Measurements from ENCODE around the gene ANAPC1.
"Not testable (repeated sequence)": the region's sequence is repeated elsewhere in the genome, so short reads cannot be mapped to it uniquely, and the experiment has no call there.

The ANAPC1 gene

GRCh38 chr2:111764151-111764550 lies 119.8 kb downstream of the ANAPC1 start:
- H3K4me3 ChIP-seq (ENCODE audit: low read length): not testable (repeated sequence)
- WGBS (ENCODE audit: insufficient coverage, insufficient read length): no CpG with 5 or more reads among the region's 4 CpGs

DNA sequence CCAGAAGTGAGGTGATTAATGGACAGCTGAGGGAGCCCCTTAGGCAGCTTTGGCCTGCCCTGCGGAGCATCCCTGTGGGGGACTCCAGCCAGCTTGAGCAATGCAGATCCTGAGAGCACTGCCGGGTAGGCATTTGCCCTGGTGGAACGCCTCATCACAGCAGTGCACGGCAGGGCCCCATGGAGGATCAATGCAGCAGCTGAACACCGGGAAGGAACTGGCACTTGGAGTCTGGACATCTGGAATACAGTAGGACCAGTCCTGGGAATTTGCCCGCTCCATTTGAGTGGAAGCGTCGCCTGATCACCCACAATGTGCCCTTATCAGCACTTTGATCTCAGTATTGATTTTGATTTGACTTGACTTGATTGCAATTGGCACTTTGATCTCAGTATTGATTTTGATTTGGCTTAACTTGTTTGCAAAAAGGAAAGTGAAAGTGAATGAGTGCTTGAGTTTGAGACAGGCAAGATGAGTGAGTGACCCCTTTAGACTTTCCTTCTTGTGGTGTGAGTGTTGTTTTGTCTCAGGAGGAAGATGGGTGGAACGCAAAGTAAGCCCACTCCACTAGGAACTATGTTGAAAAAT lies 123.2 kb downstream of the ANAPC1 start:
- H3K27me3 ChIP-seq (ENCODE audit: control insufficient read depth, insufficient read depth, low read length); H3K4me1 ChIP-seq (ENCODE audit: control insufficient read depth, insufficient read depth, low read length); H3K9me3 ChIP-seq (ENCODE audit: control insufficient read depth, insufficient read depth, low read length); H3K4me3 ChIP-seq (ENCODE audit: low read length); DNase-seq (ENCODE audit: low read depth, low spot score); H3K27ac ChIP-seq (ENCODE audit: low read length); H3K36me3 ChIP-seq (ENCODE audit: control insufficient read depth, insufficient read depth, low read length): not testable (repeated sequence)
- no CpG with 5 or more reads among the region's 9 CpGs for WGBS (ENCODE audit: insufficient coverage, insufficient read length)

More at GRCh38 chr2:111764151-111764550, 119.8 kb downstream of the ANAPC1 start:
- not testable (repeated sequence) for H3K27me3 ChIP-seq (ENCODE audit: control insufficient read depth, insufficient read depth, low read length); H3K36me3 ChIP-seq (ENCODE audit: control insufficient read depth, insufficient read depth, low read length); H3K9me3 ChIP-seq (ENCODE audit: control insufficient read depth, insufficient read depth, low read length); DNase-seq (ENCODE audit: low read depth, low spot score); H3K4me1 ChIP-seq (ENCODE audit: control insufficient read depth, insufficient read depth, low read length); H3K27ac ChIP-seq (ENCODE audit: low read length)

GRCh38 chr2:111752533-111752932 lies 131.5 kb downstream of the ANAPC1 start:
- not testable (repeated sequence) for H3K27me3 ChIP-seq (ENCODE audit: control insufficient read depth, insufficient read depth, low read length); H3K9me3 ChIP-seq (ENCODE audit: control insufficient read depth, insufficient read depth, low read length); H3K4me3 ChIP-seq (ENCODE audit: low read length); H3K27ac ChIP-seq (ENCODE audit: low read length); DNase-seq (ENCODE audit: low read depth, low spot score); H3K36me3 ChIP-seq (ENCODE audit: control insufficient read depth, insufficient read depth, low read length); H3K4me1 ChIP-seq (ENCODE audit: control insufficient read depth, insufficient read depth, low read length)
- no CpG with 5 or more reads among the region's 3 CpGs for WGBS (ENCODE audit: insufficient coverage, insufficient read length)

DNA sequence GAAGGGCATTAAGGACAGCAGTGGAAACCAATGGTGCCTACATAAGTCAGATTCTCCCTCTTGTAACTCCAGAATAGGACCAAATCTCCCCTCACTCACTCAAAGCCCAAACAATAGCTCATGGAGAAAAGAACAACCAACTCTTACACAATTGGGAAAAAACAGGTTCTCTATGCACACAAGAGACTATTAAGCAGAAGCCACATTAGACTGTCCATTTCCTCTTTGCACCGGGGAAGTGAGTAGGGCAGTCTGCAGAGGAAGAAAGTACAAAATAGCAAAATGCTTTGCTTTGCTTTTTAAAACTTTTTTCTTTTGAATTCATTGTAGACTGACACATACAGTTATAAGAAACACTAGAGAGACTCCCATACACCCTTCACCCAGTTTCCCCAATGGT lies 133.4 kb downstream of the ANAPC1 start:
- not testable (repeated sequence) for H3K36me3 ChIP-seq (ENCODE audit: control insufficient read depth, insufficient read depth, low read length)

DNA sequence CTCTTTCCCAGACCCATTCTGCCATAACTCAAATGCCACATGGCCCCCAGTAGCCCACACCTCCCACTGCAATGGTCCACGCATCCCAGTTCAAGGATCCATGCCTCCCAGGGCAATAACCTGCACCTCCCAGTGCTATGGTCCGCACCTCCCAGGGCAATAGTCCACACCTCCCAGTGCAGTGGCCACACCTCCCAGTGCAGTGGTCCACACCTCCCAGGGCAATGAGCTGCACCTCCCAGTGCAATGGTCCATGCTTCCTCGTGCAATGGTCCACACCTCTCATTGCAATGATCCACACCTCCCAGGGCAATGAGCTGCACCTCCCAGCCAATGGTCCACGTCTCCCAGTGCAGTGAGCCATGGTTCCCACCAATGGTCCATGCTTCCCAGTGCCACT lies 135.6 kb downstream of the ANAPC1 start:
- WGBS (ENCODE audit: insufficient coverage, insufficient read length): no CpG with 5 or more reads among the region's 4 CpGs
- not testable (repeated sequence) for H3K4me3 ChIP-seq (ENCODE audit: low read length); H3K36me3 ChIP-seq (ENCODE audit: control insufficient read depth, insufficient read depth, low read length); H3K9me3 ChIP-seq (ENCODE audit: control insufficient read depth, insufficient read depth, low read length); H3K27me3 ChIP-seq (ENCODE audit: control insufficient read depth, insufficient read depth, low read length); DNase-seq (ENCODE audit: low read depth, low spot score); H3K27ac ChIP-seq (ENCODE audit: low read length); H3K4me1 ChIP-seq (ENCODE audit: control insufficient read depth, insufficient read depth, low read length)

More for the DNA sequence above, 133.4 kb downstream of the ANAPC1 start:
- not testable (repeated sequence) for H3K9me3 ChIP-seq (ENCODE audit: control insufficient read depth, insufficient read depth, low read length); H3K4me1 ChIP-seq (ENCODE audit: control insufficient read depth, insufficient read depth, low read length); H3K27ac ChIP-seq (ENCODE audit: low read length); DNase-seq (ENCODE audit: low read depth, low spot score); H3K27me3 ChIP-seq (ENCODE audit: control insufficient read depth, insufficient read depth, low read length); H3K4me3 ChIP-seq (ENCODE audit: low read length)
- WGBS (ENCODE audit: insufficient coverage, insufficient read length): no CpG with 5 or more reads among the region's 1 CpG

DNA sequence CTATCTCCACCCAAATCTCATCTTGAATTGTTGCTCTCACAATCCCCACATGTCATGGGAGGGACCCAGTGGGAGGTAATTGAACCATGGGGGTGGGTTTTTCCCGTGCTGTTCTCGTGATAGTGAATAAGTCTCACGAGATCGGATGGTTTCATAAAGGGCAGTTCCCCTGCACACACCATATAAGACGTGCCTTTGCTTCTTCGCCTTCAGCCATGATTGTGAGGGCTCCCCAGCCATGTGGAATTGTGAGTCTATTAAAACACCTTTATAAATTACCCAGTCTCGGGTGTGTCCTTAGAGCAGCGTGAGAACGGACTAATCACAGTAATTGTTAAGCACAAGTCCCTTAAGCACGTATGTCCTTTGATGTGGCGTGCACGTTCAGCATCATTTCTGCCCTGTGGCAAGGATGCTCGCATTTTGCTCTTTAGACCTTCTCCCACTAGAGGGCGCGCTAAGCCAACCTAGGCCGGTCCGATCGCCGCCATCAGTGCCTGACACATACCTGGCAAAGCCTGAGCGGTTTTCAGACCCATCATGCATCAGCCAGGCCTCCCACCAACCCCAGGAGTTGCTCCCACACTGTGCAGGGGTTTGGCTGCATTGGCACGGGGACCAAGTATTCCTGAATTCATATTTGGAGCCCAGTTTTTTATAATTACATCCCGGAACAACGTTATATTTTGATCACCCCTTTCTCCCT lies 136.4 kb downstream of the ANAPC1 start:
- not testable (repeated sequence) for DNase-seq (ENCODE audit: low read depth, low spot score); H3K9me3 ChIP-seq (ENCODE audit: control insufficient read depth, insufficient read depth, low read length); H3K36me3 ChIP-seq (ENCODE audit: control insufficient read depth, insufficient read depth, low read length); H3K27ac ChIP-seq (ENCODE audit: low read length); H3K4me1 ChIP-seq (ENCODE audit: control insufficient read depth, insufficient read depth, low read length); H3K4me3 ChIP-seq (ENCODE audit: low read length); H3K27me3 ChIP-seq (ENCODE audit: control insufficient read depth, insufficient read depth, low read length)
- WGBS (ENCODE audit: insufficient coverage, insufficient read length): no CpG with 5 or more reads among the region's 23 CpGs

DNA sequence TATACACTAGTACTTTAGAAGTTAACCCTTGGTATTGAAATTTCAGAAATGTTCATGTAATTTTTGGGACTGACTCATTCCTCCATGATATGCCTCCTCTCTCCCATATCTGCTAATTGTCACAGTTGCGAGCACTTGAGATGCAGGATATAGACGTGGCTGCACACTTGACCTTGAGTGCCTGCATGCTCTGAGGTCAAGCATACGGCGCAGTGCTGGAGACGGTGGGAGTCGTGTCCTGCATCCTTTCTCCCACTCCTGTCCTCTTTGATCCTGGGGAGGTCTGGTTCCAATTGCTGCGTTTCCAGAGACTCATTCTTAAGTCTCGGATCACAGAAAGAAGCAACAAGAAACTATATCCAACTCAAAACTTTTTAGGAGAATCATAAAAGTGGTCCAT lies 139.2 kb downstream of the ANAPC1 start:
- not testable (repeated sequence) for H3K36me3 ChIP-seq (ENCODE audit: control insufficient read depth, insufficient read depth, low read length); DNase-seq (ENCODE audit: low read depth, low spot score); H3K4me1 ChIP-seq (ENCODE audit: control insufficient read depth, insufficient read depth, low read length); H3K27me3 ChIP-seq (ENCODE audit: control insufficient read depth, insufficient read depth, low read length); H3K4me3 ChIP-seq (ENCODE audit: low read length); H3K9me3 ChIP-seq (ENCODE audit: control insufficient read depth, insufficient read depth, low read length); H3K27ac ChIP-seq (ENCODE audit: low read length)
- no CpG with 5 or more reads among the region's 8 CpGs for WGBS (ENCODE audit: insufficient coverage, insufficient read length)

DNA sequence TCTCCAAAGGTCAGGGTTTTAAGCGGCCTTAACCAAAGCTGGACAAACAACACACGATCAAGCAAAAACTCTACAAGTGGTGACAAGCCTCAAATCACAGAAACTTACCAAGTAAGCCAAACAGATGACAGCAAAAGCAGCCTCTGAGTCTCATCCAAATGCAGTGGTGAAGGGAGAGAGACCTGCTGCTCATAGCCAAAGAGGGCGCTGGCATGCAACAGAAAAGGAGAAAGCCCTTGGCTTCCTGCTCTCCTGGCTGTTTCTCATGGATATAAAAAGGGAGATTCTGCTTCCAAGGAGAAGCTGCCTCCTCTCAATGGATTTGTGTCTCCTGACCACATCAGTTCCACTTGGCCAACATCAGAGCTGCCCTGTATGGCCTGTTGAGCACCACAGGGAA lies 142.5 kb downstream of the ANAPC1 start:
- H3K9me3 ChIP-seq (ENCODE audit: control insufficient read depth, insufficient read depth, low read length); H3K36me3 ChIP-seq (ENCODE audit: control insufficient read depth, insufficient read depth, low read length); DNase-seq (ENCODE audit: low read depth, low spot score); H3K4me1 ChIP-seq (ENCODE audit: control insufficient read depth, insufficient read depth, low read length); H3K4me3 ChIP-seq (ENCODE audit: low read length); H3K27ac ChIP-seq (ENCODE audit: low read length); H3K27me3 ChIP-seq (ENCODE audit: control insufficient read depth, insufficient read depth, low read length): not testable (repeated sequence)
- WGBS (ENCODE audit: insufficient coverage, insufficient read length): no CpG with 5 or more reads among the region's 3 CpGs

GRCh38 chr2:111735838-111736721 lies 147.9 kb downstream of the ANAPC1 start:
- not testable (repeated sequence) for H3K9me3 ChIP-seq (ENCODE audit: control insufficient read depth, insufficient read depth, low read length); DNase-seq (ENCODE audit: low read depth, low spot score); H3K27ac ChIP-seq (ENCODE audit: low read length); H3K4me1 ChIP-seq (ENCODE audit: control insufficient read depth, insufficient read depth, low read length); H3K4me3 ChIP-seq (ENCODE audit: low read length); H3K27me3 ChIP-seq (ENCODE audit: control insufficient read depth, insufficient read depth, low read length); H3K36me3 ChIP-seq (ENCODE audit: control insufficient read depth, insufficient read depth, low read length)
- no CpG with 5 or more reads among the region's 9 CpGs for WGBS (ENCODE audit: insufficient coverage, insufficient read length)

GRCh38 chr2:111735420-111735819 lies 148.6 kb downstream of the ANAPC1 start:
- no CpG with 5 or more reads among the region's 6 CpGs for WGBS (ENCODE audit: insufficient coverage, insufficient read length)
- not testable (repeated sequence) for H3K9me3 ChIP-seq (ENCODE audit: control insufficient read depth, insufficient read depth, low read length); H3K27me3 ChIP-seq (ENCODE audit: control insufficient read depth, insufficient read depth, low read length); H3K4me3 ChIP-seq (ENCODE audit: low read length); H3K4me1 ChIP-seq (ENCODE audit: control insufficient read depth, insufficient read depth, low read length); DNase-seq (ENCODE audit: low read depth, low spot score); H3K27ac ChIP-seq (ENCODE audit: low read length); H3K36me3 ChIP-seq (ENCODE audit: control insufficient read depth, insufficient read depth, low read length)
